Regular cardiac myocyte (primary cell): Measurements from ENCODE around the gene PDCL2. TPM values are rescaled to one million over a fixed set of nuclear protein-coding genes. Genes with fewer than 3 reads are reported as not detected.

Experiments
- total RNA-seq: library from RNA; depleted of rRNA; stranded (reverse); fragments of >200 nt; gene quantifications from 2 replicates; pipeline ENCODE4 v1.2.3, GENCODE V29; 2014

PDCL2 gene
- total RNA-seq = not detected in 2 replicates

DNA sequence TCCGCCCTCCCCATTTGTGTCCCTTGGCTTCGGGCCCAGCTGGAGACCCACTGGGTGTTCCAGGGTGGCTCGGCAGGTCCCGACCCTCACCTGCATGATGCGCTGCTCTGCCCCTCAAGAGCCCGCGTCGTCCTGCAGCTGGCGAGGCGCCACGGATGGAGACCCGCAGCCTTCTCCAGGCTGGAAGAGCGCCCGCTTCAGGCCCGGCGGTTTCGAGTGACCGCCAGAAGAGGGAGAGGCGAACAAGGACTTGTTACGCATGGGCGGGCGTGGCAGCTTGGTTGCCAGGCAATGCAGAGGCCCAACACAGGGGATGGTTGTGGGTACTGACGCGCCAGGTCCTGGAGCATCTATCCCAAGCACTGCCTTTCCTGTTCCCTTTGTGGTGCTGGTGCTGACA, at the start of gene PDCL2:
Gene PDCL2, minus strand, starts transcription at position 232 of the 400 bp plus-strand sequence. Its CDS starts 136 bp downstream, at position 96.

GRCh38 chr4:55635741-55636655, 44.0 kb upstream of the PDCL2 start, which contains the start of gene NMU:
Gene NMU (minus strand): TSS chr4:55636298. CDS start chr4:55636192, 106 bp downstream.

DNA sequence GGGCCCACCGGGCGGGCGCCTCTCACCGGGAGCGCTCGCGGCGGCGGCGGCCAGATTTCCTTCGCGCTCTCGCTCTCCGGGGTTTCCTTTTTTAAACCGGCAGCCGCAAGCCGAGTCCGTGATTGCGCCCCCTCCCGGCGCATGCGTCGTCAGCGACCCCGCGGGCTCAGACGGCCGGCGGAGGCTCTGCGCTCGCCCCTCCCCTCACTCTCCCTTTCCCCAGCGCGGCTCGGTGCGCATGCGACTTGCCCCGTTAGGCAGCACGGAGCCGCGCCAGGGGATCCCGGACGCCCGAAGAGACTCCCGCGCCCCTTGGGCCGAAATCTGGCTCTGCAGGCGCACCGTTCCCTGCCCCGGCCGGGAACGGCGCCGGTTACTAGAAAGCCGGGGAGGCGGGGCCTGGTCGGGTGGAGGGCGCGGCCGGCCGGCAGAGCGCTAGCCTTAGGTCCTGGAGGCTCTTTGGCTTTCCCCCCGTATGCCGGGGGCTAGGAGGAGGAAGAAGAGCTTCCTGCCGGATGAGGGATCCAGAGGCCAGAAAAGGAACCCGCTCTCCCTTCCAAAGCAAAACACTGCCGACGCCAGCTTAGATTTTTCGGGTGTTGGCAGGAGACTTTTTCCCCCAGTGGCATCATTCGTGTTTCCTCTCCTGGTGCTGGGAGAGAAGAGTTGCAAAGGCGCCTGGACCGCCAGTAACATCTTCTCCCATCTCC, 45.1 kb downstream of the PDCL2 start, which contains the start of gene CLOCK:
Gene CLOCK, minus strand, starts transcription at position 154 of the 710 bp plus-strand sequence. CDS start 64,124 bp downstream, outside the sequence.

Other genes with a start within 250 kb of the PDCL2 start
- gene SRD5A3, start 246.0 kb downstream of the PDCL2 start, total RNA-seq = 10.7 and 18.0 TPM in 2 replicates
- gene TMEM165, start 196.3 kb downstream of the PDCL2 start, total RNA-seq = 145 and 218 TPM in 2 replicates
- 20.0 and 34.5 TPM in 2 replicates for gene CLOCK, start 45.3 kb downstream of the PDCL2 start, total RNA-seq
- 0.19 TPM in 1 of 2 replicates, not detected in the other for gene NMU, start 44.1 kb upstream of the PDCL2 start, total RNA-seq
- gene EXOC1L, start 227.5 kb upstream of the PDCL2 start, total RNA-seq = not detected in 2 replicates